K562 (cell line): ENCODE measurements around the gene COX18. TPM values are rescaled to one million over a fixed set of nuclear protein-coding genes. Genes with fewer than 3 reads are reported as not detected.
A peak's percentile ranks its signal among the peaks of the same experiment; 100 is the strongest.

Experiments
- BMI1 ChIP-seq: fragments of 150-350 bp; IDR thresholded peaks from 2 replicates; pipeline ENCODE4 v1.6.1; 2014; ENCODE audit warnings: low read length
- CHD4 ChIP-seq: fragments of 200-600 bp; sonication (generic); IDR thresholded peaks from 3 replicates; pipeline ENCODE4 v1.6.1; 2012; ENCODE audit warnings: low read depth, mild to moderate bottlenecking, mixed read lengths, low read length, inconsistent platforms; ENCODE audit not compliant: insufficient read depth, insufficient replicate concordance, poor library complexity, severe bottlenecking
- ELK3 ChIP-seq: fragments of 450-650 bp; formaldehyde crosslinking; IDR thresholded peaks from 2 replicates; pipeline ENCODE4 v1.4.0; 2020; ENCODE audit warnings: mild to moderate bottlenecking
- EP300 ChIP-seq: IDR thresholded peaks from 2 replicates; pipeline ENCODE4 v1.6.1; 2012; ENCODE audit warnings: low read length, improper control_type of control experiment
- GATA2 ChIP-seq: sonication (generic); formaldehyde crosslinking; IDR thresholded peaks from 2 replicates; pipeline ENCODE4 v1.4.0; 2020; ENCODE audit warnings: mild to moderate bottlenecking, missing genetic modification reagents
- GTF2E2 ChIP-seq: fragments of 200-800 bp; sonication (Bioruptor generic); IDR thresholded peaks from 2 replicates; pipeline ENCODE4 v1.6.1; 2016; ENCODE audit warnings: missing genetic modification characterization, missing compliant biosample characterization
- HDAC1 ChIP-seq, 2 experiments: fragments of 450-650 bp; IDR thresholded peaks; 2 replicates each; pipeline ENCODE4 v1.6.1; 2016 to 2017; ENCODE audit warnings: inconsistent platforms in 1 of 2, mild to moderate bottlenecking in 1 of 2, moderate library complexity in 1 of 2
- HDAC3 ChIP-seq: fragments of 450-650 bp; IDR thresholded peaks from 2 replicates; pipeline ENCODE4 v1.6.1; 2018; ENCODE audit warnings: borderline replicate concordance, mild to moderate bottlenecking, moderate library complexity; ENCODE audit not compliant: partially characterized antibody
- IFI16 ChIP-seq: fragments of 250-450 bp; sonication (Bioruptor Pico); IDR thresholded peaks from 2 replicates; pipeline ENCODE4 v2.1.2; 2022; ENCODE audit warnings: mild to moderate bottlenecking, inconsistent platforms
- MAFK ChIP-seq: IDR thresholded peaks from 2 replicates; pipeline ENCODE4 v1.6.1; 2011; ENCODE audit warnings: low read length, improper control_type of control experiment
- SIRT6 ChIP-seq: IDR thresholded peaks from one replicate; pipeline ENCODE4 v1.6.1; 2012; ENCODE audit warnings: low read depth, mild to moderate bottlenecking, control low read depth, inconsistent platforms, low read length, moderate library complexity
- SNRNP70 ChIP-seq: fragments of 200-400 bp; formaldehyde crosslinking; optimal IDR thresholded peaks from 2 replicates; pipeline ENCODE3; 2017; ENCODE audit warnings: low read depth, low read length
- SRF ChIP-seq, 2 experiments: fragments of 250-450, 450-650 bp in 1 of 2; sonication (Bioruptor Pico) in 1 of 2; sonication (generic) in 1 of 2; formaldehyde crosslinking; IDR thresholded peaks; 2 replicates each; pipeline versions ENCODE4 v1.5.0 to v1.5.1; 2020 to 2022; ENCODE audit warnings: mild to moderate bottlenecking in 1 of 2, missing genetic modification reagents in 1 of 2
- ZBTB43 ChIP-seq: sonication (generic); formaldehyde crosslinking; IDR thresholded peaks from 2 replicates; pipeline ENCODE4 v1.8.0; 2023; ENCODE audit warnings: mild to moderate bottlenecking, missing genetic modification reagents
- ZNF197 ChIP-seq: fragments of 200-800 bp; sonication (Bioruptor generic); IDR thresholded peaks from 2 replicates; pipeline ENCODE4 v1.6.1; 2016; ENCODE audit warnings: low read depth, missing genetic modification characterization, missing compliant biosample characterization
- ZZZ3 ChIP-seq: fragments of 450-650 bp; IDR thresholded peaks from 2 replicates; pipeline ENCODE4 v1.6.1; 2016; ENCODE audit warnings: antibody characterized with exemption, mild to moderate bottlenecking, moderate library complexity
- polyA plus RNA-seq, 8 experiments: library from polyadenylated mRNA; depleted of rRNA in 4 of 8; stranded (reverse) in 5 of 8; unstranded in 3 of 8; fragments of >200 nt; fragmentation: Nextera tagmentation in 2 of 8; fragmentation: Illumina TruSeq in 1 of 8; extraction: Ambion mirVana in 2 of 8; extraction: Trizol in 1 of 8; gene quantifications; 2 replicates each; pipeline versions ENCODE4 v1.2.1 to v1.2.3, GENCODE V29; 2011 to 2014; ENCODE audit warnings: inconsistent platforms in 1 of 8, missing spikeins in 1 of 8
- total RNA-seq, 7 experiments: library from RNA; depleted of rRNA in 6 of 7; stranded (reverse); fragments of >200 nt in 6 of 7; fragmentation: Illumina TruSeq in 2 of 7; extraction: Trizol in 2 of 7; gene quantifications; 2 replicates each; pipeline versions ENCODE4 v1.2.1 to v1.2.3, GENCODE V29; 2011 to 2021; ENCODE audit warnings: low replicate concordance in 1 of 7
- TF ChIP-seq, protein P1 (sequence below): fragments of 250-450 bp; sonication (Bioruptor Pico); IDR thresholded peaks from 2 replicates; pipeline ENCODE4 v1.8.0; 2021; ENCODE audit warnings: moderate library complexity, mild to moderate bottlenecking, inconsistent platforms
- TF ChIP-seq, protein P2 (sequence below): fragments of 250-450 bp; sonication (Bioruptor Pico); IDR thresholded peaks from 2 replicates; pipeline ENCODE4 v1.4.0; 2020
- TF ChIP-seq, protein P3 (sequence below): IDR thresholded peaks from 3 replicates; pipeline ENCODE4 v1.6.1; 2011; ENCODE audit warnings: borderline replicate concordance, mild to moderate bottlenecking; ENCODE audit not compliant: insufficient read length, insufficient read depth

Gene COX18
- total and polyA plus RNA-seq, 9 of the 15 experiments (the other 6 are each of a cell fraction or from before 2014, with no cell fraction given) = 7.0 to 21.3 (median 14.7) TPM

DNA sequence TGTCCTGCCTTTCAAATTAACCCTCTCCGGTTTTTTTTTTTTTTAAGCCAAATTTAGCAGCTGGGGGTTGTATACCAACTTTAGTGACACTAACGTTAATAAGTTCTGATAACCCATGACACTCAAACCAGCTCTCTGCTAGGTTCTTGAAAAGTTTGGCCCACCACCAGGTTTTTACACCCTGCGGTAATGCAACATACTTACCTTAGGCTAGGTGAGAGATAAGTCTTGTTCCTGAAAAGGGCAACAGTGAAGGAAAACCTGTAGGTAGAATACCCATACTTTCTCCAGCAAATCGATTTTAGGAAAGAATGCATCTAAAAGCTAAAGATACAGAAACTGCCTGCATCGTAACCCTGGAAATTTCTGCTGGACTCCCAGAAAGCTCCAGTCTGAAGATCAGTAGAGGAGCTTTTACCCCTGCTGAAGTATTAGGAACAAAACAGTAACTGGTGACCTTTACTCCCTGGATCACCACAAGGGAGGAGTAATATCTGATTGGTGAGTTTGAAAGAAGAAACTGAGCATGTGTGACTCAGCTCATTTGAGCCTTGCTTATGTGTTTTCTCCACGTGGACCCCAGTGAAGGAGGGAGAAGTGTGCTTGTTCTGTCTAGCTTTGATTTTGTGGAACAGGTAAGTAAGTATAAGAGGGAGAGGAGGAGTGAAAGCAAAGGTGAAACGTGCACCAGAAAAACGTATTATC, 34.4 kb upstream of the COX18 start (continued):
- TF ChIP-seq ZBTB43 (CRISPR knock-in tag) (no peak), ZNF197 (CRISPR knock-in tag) (no peak), BMI1 (no peak), CHD4 (no peak), SNRNP70 (no peak), SIRT6 (no peak), EP300 (no peak), IFI16 (CRISPR knock-in tag) (no peak), HDAC3 (no peak), GATA2 (CRISPR knock-in tag) (no peak), ELK3 (CRISPR knock-in tag) (no peak), ZZZ3 (no peak), MAFK (peak; percentile 60; the same call in 1 of the 2 replicates), HDAC1 (IDR thresholded peaks at IDR 0.05) (peak in 1 of 2 experiments; percentile 50; a peak in 2 of 4 replicates), SRF (CRISPR knock-in tag; IDR thresholded peaks at IDR 0.05) (no peak), GTF2E2 (tag) (no peak)
- TF ChIP-seq, protein P1, sequence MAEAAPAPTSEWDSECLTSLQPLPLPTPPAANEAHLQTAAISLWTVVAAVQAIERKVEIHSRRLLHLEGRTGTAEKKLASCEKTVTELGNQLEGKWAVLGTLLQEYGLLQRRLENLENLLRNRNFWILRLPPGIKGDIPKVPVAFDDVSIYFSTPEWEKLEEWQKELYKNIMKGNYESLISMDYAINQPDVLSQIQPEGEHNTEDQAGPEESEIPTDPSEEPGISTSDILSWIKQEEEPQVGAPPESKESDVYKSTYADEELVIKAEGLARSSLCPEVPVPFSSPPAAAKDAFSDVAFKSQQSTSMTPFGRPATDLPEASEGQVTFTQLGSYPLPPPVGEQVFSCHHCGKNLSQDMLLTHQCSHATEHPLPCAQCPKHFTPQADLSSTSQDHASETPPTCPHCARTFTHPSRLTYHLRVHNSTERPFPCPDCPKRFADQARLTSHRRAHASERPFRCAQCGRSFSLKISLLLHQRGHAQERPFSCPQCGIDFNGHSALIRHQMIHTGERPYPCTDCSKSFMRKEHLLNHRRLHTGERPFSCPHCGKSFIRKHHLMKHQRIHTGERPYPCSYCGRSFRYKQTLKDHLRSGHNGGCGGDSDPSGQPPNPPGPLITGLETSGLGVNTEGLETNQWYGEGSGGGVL (CRISPR knock-in tag) = no peak
- TF ChIP-seq, protein P2, sequence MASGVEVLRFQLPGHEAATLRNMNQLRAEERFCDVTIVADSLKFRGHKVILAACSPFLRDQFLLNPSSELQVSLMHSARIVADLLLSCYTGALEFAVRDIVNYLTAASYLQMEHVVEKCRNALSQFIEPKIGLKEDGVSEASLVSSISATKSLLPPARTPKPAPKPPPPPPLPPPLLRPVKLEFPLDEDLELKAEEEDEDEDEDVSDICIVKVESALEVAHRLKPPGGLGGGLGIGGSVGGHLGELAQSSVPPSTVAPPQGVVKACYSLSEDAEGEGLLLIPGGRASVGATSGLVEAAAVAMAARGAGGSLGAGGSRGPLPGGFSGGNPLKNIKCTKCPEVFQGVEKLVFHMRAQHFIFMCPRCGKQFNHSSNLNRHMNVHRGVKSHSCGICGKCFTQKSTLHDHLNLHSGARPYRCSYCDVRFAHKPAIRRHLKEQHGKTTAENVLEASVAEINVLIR = no peak
- TF ChIP-seq, protein P3, sequence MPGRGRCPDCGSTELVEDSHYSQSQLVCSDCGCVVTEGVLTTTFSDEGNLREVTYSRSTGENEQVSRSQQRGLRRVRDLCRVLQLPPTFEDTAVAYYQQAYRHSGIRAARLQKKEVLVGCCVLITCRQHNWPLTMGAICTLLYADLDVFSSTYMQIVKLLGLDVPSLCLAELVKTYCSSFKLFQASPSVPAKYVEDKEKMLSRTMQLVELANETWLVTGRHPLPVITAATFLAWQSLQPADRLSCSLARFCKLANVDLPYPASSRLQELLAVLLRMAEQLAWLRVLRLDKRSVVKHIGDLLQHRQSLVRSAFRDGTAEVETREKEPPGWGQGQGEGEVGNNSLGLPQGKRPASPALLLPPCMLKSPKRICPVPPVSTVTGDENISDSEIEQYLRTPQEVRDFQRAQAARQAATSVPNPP = no peak
